Measurements from ENCODE around the gene SLC25A25.
"Not testable (repeated sequence)": the region's sequence is repeated elsewhere in the genome, so short reads cannot be mapped to it uniquely, and the experiment has no call there.

The SLC25A25 gene

DNA sequence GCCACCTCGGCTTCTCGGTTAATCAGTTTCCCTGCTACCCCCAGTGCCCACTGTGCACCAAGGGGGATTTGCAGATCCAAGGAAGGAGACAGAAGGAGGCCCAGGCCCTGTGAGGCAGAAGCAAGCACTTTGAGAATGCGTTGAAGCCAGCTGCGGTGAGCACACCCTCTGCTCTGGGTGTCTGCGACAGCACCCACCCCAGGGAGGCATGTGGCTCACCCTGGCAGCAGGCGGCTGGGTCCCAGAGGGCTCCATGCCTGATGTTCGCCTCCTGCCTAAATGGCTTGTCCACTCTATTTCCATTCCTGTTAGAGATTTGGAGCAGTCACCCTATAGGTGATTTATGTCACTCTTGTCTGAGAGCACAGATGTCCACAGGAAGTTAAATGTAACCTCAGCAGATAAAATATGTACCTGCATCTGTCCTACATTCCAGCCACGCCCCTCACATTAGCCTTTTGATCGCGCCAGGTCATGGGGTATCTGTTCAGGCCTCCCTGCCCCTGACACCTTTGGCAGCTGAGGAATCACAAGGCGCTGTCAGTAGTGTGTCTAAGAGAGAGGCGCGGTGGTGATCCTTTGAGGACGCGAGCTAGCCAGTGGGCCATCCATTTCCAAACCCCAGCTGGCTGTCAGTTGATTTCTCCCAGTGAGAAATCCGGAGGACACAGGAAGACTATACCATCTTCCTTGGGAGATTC, 31.3 kb downstream of the SLC25A25 start:
- no peak for DNase-seq

GRCh38 chr9:128099932-128100491, 32.0 kb downstream of the SLC25A25 start:
- no peak for DNase-seq

- no peak for DNase-seq
Observed at GRCh38 chr9:128100581-128100980, 32.5 kb downstream of the SLC25A25 start.

DNA sequence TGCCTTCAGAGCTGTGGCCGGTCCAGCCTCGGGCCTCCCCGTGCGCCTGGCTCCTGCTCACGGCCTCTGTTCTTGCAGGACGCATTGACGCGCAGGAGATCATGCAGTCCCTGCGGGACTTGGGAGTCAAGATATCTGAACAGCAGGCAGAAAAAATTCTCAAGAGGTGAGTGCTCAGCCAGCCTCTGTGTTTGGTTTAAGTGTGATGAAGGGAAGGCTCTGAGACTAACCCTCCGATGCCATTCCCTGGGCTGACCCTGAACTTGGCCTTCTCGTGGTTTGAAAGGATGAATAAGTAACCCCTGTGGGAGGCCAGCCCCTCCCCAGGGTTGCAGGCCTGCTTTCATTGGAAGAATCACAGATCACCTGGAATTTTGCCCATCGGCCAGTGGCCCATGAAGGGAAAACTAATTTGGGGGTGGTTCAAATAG, 33.2 kb downstream of the SLC25A25 start:
- no peak for DNase-seq

DNA sequence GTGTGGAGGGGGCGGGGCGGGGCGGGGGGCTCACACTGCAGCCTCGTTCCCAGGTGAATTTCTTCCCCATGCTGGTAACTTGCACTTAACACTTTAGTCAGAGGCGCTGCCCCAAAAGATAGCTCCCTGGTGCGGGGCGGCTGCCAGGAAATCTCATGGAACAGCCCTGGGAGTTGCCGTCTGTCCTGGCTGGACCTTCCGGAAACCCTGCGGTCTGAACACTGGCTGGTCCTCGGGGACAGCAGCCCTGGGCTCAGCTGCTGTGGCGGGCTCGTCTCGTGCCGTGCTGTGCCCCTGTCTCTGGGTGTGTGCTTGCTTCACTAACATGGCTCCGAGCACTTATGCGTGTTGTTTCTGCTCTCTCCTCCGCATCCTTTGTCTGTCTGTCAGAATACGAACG, 33.7 kb downstream of the SLC25A25 start:
- no peak for DNase-seq

DNA sequence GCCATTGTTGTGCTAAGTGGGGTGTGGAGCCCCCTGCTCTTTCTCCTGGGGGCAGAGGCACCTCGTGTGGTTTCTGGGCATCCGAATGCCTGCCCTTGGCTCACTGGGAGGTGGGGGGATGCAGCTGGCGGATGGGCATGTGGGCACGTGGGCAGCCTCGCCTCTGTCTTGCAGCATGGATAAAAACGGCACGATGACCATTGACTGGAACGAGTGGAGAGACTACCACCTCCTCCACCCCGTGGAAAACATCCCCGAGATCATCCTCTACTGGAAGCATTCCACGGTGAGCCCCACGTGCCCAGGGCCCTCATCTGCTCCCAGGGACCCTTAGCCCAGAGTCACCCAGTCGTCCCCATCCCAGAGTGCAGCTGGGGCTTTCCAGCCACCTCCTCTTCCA, 34.2 kb downstream of the SLC25A25 start:
- no peak for DNase-seq

DNA sequence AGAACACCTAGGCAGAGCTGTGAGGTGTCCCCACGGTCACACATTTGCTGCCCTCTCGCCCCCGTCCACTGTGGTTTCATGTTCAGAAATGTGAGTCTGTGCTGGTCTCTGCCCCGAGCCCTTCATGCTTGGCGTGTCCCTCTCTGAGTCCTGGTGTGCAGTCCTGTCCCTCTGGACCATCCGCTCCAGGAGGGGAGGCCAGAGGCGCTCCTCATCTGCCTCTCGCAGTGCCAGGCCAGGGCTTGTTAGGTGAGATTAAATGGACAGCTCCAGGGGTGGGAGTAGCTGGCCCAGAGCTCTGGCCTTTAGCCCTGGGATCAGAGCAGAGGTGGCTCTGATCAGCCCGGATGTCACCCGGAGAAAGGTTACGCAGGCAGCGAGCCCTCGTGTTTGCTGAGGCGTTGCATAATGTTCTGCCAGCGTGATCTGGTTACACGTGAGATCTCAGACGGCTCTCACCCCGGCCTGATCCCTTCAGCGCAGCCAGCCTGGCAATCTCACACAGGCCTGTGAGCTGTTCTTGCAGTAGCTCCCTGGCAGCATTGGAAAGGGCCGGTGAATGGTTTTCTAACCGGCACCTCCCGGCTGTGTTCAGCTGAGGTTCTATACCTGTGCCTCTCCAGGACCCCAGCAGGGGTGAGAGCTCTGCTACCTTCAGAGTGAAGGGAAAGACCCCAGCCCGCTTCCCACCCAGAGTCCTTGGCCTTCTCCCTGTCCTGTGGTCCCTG, 35.0 kb downstream of the SLC25A25 start:
- DNase-seq: no peak

DNA sequence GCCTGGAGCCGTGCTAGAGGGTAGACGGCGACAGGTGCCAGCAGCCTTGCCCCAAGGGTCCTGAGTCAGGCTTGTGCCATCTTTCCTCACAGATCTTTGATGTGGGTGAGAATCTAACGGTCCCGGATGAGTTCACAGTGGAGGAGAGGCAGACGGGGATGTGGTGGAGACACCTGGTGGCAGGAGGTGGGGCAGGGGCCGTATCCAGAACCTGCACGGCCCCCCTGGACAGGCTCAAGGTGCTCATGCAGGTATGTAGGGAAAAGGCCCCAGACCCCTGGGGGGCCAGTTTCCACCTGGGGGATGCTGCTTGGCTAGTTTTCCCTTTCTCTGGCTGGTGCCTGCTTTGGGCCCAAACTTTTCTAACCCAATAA, 35.5 kb downstream of the SLC25A25 start:
- no peak for DNase-seq

GRCh38 chr9:128104171-128104618, 36.2 kb downstream of the SLC25A25 start:
- DNase-seq: no peak

DNA sequence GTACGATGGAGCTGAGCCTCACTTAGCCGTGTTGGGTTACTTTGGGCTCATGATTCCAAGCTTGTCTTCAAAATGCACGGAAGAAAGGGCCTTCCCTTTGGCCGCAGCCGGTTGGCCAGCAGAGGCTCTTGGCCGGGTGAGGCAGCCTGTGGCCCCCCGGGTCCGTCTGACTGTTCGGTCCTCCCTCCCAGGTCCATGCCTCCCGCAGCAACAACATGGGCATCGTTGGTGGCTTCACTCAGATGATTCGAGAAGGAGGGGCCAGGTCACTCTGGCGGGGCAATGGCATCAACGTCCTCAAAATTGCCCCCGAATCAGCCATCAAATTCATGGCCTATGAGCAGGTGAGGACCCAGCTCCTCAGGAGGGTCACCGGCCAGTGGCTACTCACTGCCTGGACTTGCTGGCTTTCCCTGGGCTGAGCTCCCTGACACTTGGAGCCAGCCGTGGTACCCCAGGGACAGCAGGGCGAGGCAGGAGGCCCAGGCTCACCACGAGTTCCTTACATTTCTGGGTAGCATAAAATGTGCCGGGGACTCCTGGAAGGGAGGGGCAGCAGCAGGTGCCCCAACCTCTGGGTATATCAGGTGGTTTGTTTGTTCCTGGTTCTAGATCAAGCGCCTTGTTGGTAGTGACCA, 37.6 kb downstream of the SLC25A25 start:
- no peak for DNase-seq

DNA sequence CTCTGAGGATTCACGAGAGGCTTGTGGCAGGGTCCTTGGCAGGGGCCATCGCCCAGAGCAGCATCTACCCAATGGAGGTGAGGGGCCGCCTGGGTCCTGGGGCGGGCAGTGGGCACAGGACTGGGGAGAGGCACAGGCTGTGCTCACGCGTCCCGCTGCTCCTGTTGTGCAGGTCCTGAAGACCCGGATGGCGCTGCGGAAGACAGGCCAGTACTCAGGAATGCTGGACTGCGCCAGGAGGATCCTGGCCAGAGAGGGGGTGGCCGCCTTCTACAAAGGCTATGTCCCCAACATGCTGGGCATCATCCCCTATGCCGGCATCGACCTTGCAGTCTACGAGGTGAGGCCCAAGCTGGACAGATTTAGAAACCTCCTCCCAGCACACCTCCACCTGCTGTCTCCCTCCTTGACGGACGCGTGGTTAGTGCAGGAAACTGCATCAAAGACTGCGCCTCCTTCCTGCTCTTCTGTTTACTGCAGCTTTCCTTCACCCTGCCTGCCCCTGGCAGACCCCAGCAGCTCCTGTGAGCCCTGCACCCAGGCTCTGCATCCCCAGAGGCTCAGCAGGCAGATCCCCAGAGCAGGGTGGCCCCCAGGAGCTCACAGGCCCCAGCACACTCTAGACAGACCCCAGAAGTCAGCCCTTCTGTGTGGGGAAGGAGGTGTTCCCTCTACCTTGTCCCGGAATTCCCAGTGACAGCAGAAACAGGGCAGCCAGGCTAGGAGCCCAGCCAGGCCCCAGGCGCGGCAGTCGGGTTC, 38.3 kb downstream of the SLC25A25 start:
- DNase-seq: no peak

- no peak for DNase-seq
Observed at GRCh38 chr9:128106940-128107467, 39.0 kb downstream of the SLC25A25 start.

- no peak for DNase-seq
Observed at GRCh38 chr9:128107468-128108268, 39.6 kb downstream of the SLC25A25 start.

DNA sequence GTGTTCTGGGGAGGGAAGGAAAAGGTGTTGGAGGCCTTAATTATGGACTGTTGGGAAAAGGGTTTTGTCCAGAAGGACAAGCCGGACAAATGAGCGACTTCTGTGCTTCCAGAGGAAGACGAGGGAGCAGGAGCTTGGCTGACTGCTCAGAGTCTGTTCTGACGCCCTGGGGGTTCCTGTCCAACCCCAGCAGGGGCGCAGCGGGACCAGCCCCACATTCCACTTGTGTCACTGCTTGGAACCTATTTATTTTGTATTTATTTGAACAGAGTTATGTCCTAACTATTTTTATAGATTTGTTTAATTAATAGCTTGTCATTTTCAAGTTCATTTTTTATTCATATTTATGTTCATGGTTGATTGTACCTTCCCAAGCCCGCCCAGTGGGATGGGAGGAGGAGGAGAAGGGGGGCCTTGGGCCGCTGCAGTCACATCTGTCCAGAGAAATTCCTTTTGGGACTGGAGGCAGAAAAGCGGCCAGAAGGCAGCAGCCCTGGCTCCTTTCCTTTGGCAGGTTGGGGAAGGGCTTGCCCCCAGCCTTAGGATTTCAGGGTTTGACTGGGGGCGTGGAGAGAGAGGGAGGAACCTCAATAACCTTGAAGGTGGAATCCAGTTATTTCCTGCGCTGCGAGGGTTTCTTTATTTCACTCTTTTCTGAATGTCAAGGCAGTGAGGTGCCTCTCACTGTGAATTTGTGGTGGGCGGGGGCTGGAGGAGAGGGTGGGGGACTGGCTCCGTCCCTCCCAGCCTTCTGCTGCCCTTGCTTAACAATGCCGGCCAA, 40.4 kb downstream of the SLC25A25 start:
- no peak for DNase-seq

- no peak for DNase-seq
Observed at GRCh38 chr9:128109050-128109709, 41.1 kb downstream of the SLC25A25 start.

DNA sequence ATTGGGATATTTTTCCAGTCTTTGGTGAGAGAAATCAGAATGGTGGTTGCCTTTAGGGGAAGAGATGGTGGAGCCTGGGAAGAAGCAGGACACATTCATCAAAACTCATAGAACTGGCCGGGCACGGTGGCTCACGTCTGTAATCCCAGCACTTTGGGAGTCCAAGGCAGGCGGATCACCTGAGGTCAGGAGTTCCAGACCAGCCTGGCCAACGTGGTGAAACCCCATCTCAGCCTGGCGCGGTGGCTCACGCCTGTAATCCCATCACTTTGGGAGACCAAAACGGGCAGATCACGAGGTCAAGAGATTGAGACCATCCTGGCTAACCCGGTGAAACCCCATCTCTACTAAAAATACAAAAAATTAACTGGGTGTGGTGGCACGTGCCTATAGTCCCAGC, 43.7 kb downstream of the SLC25A25 start:
- not testable (repeated sequence) for DNase-seq

- no peak for DNase-seq
Observed at GRCh38 chr9:128113526-128114325, 45.7 kb downstream of the SLC25A25 start.

- no peak for DNase-seq
Observed at GRCh38 chr9:128114326-128115186, 46.5 kb downstream of the SLC25A25 start.
